GM19193 (cell line): ENCODE measurements around the gene TIGD3.

Source experiments
- POLR2A ChIP-seq: IDR thresholded peaks from 4 replicates; pipeline ENCODE4 v1.6.1; 2011; ENCODE audit not compliant: insufficient read depth, insufficient read length; ENCODE audit errors: extremely low read depth

The TIGD3 gene

GRCh38 chr11:65317025-65317786 is 37.3 kb upstream of the TIGD3 start:
- no peak for TF ChIP-seq POLR2A

GRCh38 chr11:65320386-65321075 is 34.0 kb upstream of the TIGD3 start:
- no peak for TF ChIP-seq POLR2A

GRCh38 chr11:65321076-65321475 is 33.5 kb upstream of the TIGD3 start:
- TF ChIP-seq POLR2A, result no peak

GRCh38 chr11:65321828-65322485 is 32.6 kb upstream of the TIGD3 start:
- no peak for TF ChIP-seq POLR2A

GRCh38 chr11:65323813-65324212 is 30.7 kb upstream of the TIGD3 start:
- no peak for TF ChIP-seq POLR2A

GRCh38 chr11:65325435-65325834 is 29.1 kb upstream of the TIGD3 start:
- TF ChIP-seq POLR2A, result no peak

- no peak for TF ChIP-seq POLR2A
These were observed 27.5 kb upstream of the TIGD3 start for GRCh38 chr11:65327021-65327420.

- no peak for TF ChIP-seq POLR2A
These were observed 25.1 kb upstream of the TIGD3 start for GRCh38 chr11:65329478-65329877.

- TF ChIP-seq POLR2A, result no peak
These were observed 24.6 kb upstream of the TIGD3 start for GRCh38 chr11:65329944-65330403.

- no peak for TF ChIP-seq POLR2A
These were observed 24.0 kb upstream of the TIGD3 start for GRCh38 chr11:65330544-65330943.

GRCh38 chr11:65334696-65335295 is 19.8 kb upstream of the TIGD3 start:
- TF ChIP-seq POLR2A, result no peak

GRCh38 chr11:65338676-65339075 is 15.9 kb upstream of the TIGD3 start:
- TF ChIP-seq POLR2A, result no peak

- no peak for TF ChIP-seq POLR2A
These were observed 14.3 kb upstream of the TIGD3 start for GRCh38 chr11:65340226-65340625.

GRCh38 chr11:65341856-65342255 is 12.7 kb upstream of the TIGD3 start:
- no peak for TF ChIP-seq POLR2A

GRCh38 chr11:65351511-65351910 is 3.0 kb upstream of the TIGD3 start:
- TF ChIP-seq POLR2A, result no peak
